Vagina (tissue), 2 donors: ENCODE measurements around the gene HEG1. TPM values are rescaled to one million over a fixed set of nuclear protein-coding genes. Genes with fewer than 3 reads are reported as not detected.

Experiments used
- DNase-seq, 2 donors: peaks; one replicate each; pipeline ENCODE4 v3.0.0-alpha.2; 2017; ENCODE audit errors: extremely low spot score in 2 of 2
- H3K27ac ChIP-seq: fragments of 200-600 bp; sonication (generic); one replicate; pipeline ENCODE4 v1.5.1; 2019
- H3K27me3 ChIP-seq: fragments of 200-600 bp; sonication (generic); one replicate; pipeline ENCODE4 v1.5.1; 2019
- H3K36me3 ChIP-seq, 2 donors: fragments of 200-600 bp; sonication (generic); one replicate each; pipeline ENCODE4 v1.5.1; 2017 to 2019
- H3K4me1 ChIP-seq: fragments of 200-600 bp; sonication (generic); one replicate; pipeline ENCODE4 v1.5.1; 2019
- H3K4me3 ChIP-seq, 2 donors: fragments of 200-600 bp; sonication (generic); 1 replicate in 1 of 2; 2 replicates in 1 of 2; pipeline ENCODE4 v1.5.1; 2016 to 2019
- H3K9me3 ChIP-seq: fragments of 200-600 bp; sonication (generic); one replicate; pipeline ENCODE4 v1.5.1; 2019
- POLR2A ChIP-seq, 2 donors: fragments of 450-650 bp; IDR thresholded peaks; one replicate each; pipeline ENCODE4 v1.6.1; 2017; ENCODE audit warnings: antibody characterized with exemption in 2 of 2, mild to moderate bottlenecking in 2 of 2, moderate library complexity in 2 of 2
- POLR2AphosphoS5 ChIP-seq, 2 donors: sonication (generic); formaldehyde crosslinking; IDR thresholded peaks; one replicate each; pipeline ENCODE4 v1.9.0; 2017; ENCODE audit warnings: antibody characterized with exemption in 2 of 2, mild to moderate bottlenecking in 2 of 2, low read depth in 1 of 2; ENCODE audit not compliant: insufficient read depth in 1 of 2
- intact Hi-C: fragments of 100-400 bp; cut with DNase I; formaldehyde crosslinking; loops from one replicate; pipeline ENCODE4 v1.15.1; 2023
- total RNA-seq: library from RNA; depleted of rRNA; stranded (reverse); fragments of >200 nt; gene quantifications from one replicate; pipeline ENCODE4 v1.2.3, GENCODE V29; 2016
- TF ChIP-seq, protein P1 (sequence below), 3 experiments: fragments of 450-650 bp in 2 of 3; fragments of 200-600 bp in 1 of 3; sonication (generic) in 1 of 3; IDR thresholded peaks; one replicate each; pipeline ENCODE4 v1.5.1; 2017 to 2019; ENCODE audit warnings: antibody characterized with exemption in 3 of 3, mild to moderate bottlenecking in 2 of 3, moderate library complexity in 2 of 3

Gene HEG1
- total RNA-seq, 1 donor from 2014 or later: 47.1 TPM

DNA sequence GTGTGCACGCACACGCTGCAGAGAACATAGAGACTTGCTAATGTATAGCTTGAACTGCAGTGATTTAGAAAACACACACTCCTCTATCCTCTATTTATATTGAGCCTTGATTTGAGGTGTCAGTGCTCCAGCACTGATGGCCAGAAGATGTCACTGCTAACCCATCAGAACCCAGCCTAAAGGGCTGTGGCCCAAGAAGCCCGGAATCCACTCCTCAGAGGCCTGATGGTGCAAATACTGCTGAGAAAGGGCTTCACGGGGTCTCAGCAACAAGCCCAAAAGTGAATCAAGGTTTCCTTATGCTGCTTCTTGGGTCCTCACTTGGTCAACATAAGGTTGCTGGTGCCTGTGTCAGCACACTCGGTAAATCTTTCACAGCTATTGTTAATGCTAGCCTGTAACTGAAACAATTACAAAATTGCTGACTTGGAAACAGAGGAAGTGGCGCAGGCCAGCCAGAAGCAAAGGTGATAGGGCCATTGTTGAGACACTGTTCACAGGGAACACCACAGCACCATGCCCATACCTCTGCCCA, 60.3 kb downstream of the HEG1 start:
- H3K4me3 ChIP-seq: no peak overlapping the region
- H3K4me1 ChIP-seq: peaks cover 22% of the 10 kb centered on the region
- DNase-seq: no peak
- H3K27me3 ChIP-seq: no peaks in the 10 kb centered on the region
- peak overlapping the region; percentile 49 for H3K27ac ChIP-seq
- no peaks in the 10 kb centered on the region for H3K9me3 ChIP-seq
- TF ChIP-seq, protein P1, sequence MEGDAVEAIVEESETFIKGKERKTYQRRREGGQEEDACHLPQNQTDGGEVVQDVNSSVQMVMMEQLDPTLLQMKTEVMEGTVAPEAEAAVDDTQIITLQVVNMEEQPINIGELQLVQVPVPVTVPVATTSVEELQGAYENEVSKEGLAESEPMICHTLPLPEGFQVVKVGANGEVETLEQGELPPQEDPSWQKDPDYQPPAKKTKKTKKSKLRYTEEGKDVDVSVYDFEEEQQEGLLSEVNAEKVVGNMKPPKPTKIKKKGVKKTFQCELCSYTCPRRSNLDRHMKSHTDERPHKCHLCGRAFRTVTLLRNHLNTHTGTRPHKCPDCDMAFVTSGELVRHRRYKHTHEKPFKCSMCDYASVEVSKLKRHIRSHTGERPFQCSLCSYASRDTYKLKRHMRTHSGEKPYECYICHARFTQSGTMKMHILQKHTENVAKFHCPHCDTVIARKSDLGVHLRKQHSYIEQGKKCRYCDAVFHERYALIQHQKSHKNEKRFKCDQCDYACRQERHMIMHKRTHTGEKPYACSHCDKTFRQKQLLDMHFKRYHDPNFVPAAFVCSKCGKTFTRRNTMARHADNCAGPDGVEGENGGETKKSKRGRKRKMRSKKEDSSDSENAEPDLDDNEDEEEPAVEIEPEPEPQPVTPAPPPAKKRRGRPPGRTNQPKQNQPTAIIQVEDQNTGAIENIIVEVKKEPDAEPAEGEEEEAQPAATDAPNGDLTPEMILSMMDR (IDR thresholded peaks at IDR 0.05): peak; percentile 32 to 64 (median 38)
- TF ChIP-seq POLR2AphosphoS5 (IDR thresholded peaks at IDR 0.05; ENCODE audit: insufficient read depth in 1 of 2, low read depth in 1 of 2) (peak in 1 of 2 donors; percentile 39), POLR2A (IDR thresholded peaks at IDR 0.05) (no peak)
- peaks cover 0 to 39% of the 10 kb centered on the region in 2 donors for H3K36me3 ChIP-seq
- intact Hi-C loops: loop anchor here (5.0 to 10.0 kb wide), 2 partner anchors 169 to 442 kb away; no protein-coding TSS in a partner anchor

DNA sequence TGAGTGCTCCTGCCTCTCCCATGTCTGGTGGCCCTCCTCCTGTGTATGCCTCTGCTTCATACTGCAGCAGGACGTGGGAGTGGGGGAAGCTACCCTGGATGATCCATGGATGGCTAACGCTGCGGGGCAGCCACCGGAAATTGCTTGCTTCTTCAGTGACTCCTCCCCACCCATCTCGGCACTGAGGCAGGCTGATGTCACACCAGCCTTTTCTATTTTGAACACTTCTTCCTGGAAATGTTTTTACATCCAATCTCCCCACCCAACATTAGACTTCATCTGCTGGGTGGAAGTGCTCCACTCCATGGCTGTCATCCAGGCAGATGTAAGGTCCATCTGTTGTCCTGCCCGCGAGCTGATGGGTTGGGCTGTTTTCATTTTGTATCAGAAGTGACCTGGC, 62.3 kb downstream of the HEG1 start:
- Histone ChIP-seq H3K4me3 (no peak overlapping the region), H3K27me3 (no peaks in the 10 kb centered on the region), H3K4me1 (peaks cover 17% of the 10 kb centered on the region), H3K27ac (peak overlapping the region; percentile 41), H3K9me3 (no peaks in the 10 kb centered on the region), H3K36me3 (peaks cover 0 to 45% of the 10 kb centered on the region in 2 donors)
- TF ChIP-seq, protein P1 (IDR thresholded peaks at IDR 0.05): no peak
- TF ChIP-seq POLR2AphosphoS5 (IDR thresholded peaks at IDR 0.05; ENCODE audit: insufficient read depth in 1 of 2, low read depth in 1 of 2) (no peak), POLR2A (IDR thresholded peaks at IDR 0.05) (no peak)
- intact Hi-C loops: loop anchor here (10.0 kb wide), 1 partner anchor 171 kb away; no protein-coding TSS in a partner anchor
- DNase-seq: no peak

DNA sequence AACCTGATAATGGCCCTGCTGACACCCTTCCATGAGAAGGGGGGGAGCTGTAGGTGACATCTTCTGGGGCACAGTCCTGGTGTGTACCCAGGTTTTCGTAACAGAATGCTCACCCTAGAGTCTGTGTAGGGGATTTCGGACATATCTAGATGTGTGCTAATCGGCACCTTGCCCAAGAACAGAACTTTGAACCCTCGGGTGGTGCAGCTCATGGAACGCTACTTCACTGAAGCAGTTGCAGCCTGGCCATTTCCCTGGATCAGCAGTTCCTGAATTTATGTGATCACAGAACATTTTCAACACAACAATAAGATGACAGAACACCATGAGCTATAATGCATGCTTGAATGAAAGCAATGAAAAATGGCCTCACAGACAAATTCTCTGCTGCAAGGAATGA, 63.8 kb downstream of the HEG1 start:
- Histone ChIP-seq H3K27me3 (no peaks in the 10 kb centered on the region), H3K4me3 (no peak overlapping the region), H3K36me3 (peaks cover 0 to 41% of the 10 kb centered on the region in 2 donors), H3K9me3 (no peaks in the 10 kb centered on the region), H3K27ac (no peak overlapping the region), H3K4me1 (peaks cover 17% of the 10 kb centered on the region)
- no peak for TF ChIP-seq POLR2A (IDR thresholded peaks at IDR 0.05)
- TF ChIP-seq, protein P1 (IDR thresholded peaks at IDR 0.05): no peak
- no peak for TF ChIP-seq POLR2AphosphoS5 (IDR thresholded peaks at IDR 0.05; ENCODE audit: insufficient read depth in 1 of 2, low read depth in 1 of 2)
- intact Hi-C loops: loop anchor here (10.0 kb wide), 1 partner anchor 173 kb away; no protein-coding TSS in a partner anchor
- no peak for DNase-seq

DNA sequence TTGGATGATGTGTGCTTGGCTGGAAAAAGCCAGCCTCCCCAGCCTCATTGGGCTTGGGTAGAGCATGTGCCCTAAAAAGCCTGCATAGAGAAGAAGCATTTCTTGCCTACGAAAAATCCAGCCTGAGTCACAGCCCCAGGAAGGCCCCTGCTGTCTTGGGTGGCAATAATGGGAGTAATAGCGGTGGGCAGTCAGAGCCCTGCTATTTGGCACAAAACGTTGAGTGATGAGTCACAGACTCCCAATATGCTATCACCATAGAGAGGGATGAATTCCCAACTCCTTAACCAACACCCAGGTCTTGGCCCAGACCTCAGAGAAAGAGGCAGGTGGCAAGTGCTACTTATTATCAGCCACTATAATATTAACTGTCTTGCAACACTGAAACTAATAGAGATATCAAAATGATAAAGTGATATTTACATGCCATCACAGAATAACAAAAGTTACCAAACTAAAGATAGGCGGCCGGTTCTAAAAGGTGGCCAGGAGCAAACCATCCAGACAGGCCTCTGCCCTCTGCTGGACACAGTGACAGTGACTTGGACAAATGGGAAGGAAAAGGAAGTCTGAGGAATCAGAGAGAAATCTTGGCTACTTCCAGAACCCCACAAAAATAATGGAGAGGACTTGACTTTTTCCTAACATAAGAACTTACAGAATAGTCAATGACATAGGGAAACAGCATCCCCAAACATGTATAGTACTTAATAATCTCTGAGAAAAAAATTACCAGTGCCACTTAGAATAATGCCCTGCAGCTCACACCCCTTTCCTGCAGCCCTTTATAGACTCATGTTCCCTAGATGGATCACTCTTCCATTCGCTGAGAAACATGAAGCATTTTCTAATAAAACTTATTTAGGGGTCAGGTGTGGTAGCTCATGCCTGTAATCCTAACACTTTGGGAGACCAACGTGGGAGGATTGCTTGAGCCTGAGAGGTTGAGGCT, 69.3 kb downstream of the HEG1 start:
- peaks cover 14% of the 10 kb centered on the region for H3K4me1 ChIP-seq
- H3K9me3 ChIP-seq: no peaks in the 10 kb centered on the region
- H3K36me3 ChIP-seq: peaks cover 0 to 17% of the 10 kb centered on the region in 2 donors
- intact Hi-C loops: no loop called here
- no peak overlapping the region for H3K4me3 ChIP-seq
- H3K27me3 ChIP-seq: no peaks in the 10 kb centered on the region
- H3K27ac ChIP-seq: peak overlapping the region; percentile 88
- DNase-seq: no peak
- TF ChIP-seq POLR2A (IDR thresholded peaks at IDR 0.05): no peak
- no peak for TF ChIP-seq POLR2AphosphoS5 (IDR thresholded peaks at IDR 0.05; ENCODE audit: insufficient read depth in 1 of 2, low read depth in 1 of 2)
- TF ChIP-seq, protein P1 (IDR thresholded peaks at IDR 0.05): peak in 1 of 3 experiments; percentile 3
